ENCODE data around the gene ING5.

The ING5 gene

DNA sequence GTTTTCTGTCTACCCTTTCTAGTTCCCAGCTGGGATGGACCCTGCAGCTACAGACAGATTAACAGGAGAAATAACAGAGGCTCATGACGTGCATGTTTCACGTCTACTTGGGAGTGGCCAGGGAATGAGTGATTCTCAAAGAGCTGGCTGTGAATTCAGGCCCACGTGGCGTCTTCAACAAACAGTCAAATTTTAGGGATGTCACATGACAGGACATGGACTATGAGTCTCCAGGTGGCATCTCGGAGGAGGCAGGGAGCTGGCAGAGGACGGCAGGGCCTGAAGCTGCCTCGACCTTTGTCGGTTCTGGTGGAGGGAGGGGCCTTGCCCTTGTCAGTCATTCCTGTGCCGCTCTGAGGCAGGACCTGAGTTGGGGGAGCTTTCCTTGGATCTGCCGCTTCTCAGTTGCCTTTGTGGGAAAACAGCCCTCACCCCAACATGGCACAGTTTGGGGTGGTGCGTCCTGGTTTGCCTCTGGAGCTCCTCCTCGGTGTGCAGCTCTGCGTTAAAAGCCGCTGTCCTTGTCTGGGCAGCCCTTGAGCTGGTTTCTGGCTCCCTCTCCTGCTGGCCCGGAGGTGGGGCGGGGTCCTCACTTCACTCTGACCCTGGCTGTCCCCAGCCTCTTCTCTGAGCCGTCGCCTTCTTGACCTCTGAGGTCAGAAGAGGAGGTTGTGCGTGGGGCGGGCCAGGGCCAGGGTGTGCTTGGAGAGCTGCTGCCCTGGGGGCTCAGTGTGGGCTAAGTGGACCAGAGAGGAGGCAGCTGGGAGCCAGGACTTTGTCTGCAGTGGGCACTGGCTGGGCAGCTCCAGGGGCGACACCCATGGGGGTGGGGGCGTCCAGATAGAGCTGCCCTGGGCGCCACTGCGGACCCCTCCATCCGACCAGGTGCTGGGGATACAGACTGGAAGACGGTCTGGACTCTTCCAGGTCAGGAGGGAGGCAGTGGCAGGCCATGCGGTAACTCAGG lies 62.7 kb downstream of the ING5 start:
- no peak for DNase-seq

DNA sequence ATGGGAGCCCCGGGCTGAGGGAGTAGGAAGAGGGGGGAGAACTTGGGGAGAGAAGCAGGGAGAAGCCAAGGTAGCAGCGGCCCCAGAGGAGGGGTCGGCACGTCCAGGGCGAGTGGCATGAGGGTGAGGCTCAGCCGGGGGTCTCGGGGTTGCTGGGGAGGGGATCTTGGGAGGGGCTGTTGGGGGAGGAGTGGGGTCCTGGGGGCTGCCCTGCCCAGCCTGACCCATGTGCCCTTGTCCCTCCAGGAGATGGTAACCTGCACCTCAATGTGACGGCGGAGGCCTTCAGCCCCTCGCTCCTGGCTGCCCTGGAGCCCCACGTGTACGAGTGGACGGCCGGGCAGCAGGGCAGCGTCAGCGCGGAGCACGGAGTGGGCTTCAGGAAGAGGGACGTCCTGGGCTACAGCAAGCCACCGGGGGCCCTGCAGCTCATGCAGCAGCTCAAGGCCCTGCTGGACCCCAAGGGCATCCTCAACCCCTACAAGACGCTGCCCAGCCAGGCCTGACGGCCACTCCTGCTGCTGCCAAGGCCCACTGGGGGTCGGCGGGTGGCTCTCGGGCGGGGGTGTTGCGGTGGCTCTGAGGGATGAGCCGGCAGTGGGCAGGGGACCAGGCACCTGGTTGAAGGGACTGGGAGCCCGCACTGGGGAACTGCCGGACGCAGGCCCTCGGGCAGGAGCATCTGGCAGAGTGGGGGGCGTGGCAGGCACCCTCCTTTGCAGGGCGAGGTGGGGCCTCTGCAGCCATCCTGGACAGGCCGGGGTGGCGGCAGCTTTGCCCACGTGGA lies 65.8 kb downstream of the ING5 start:
- no peak for DNase-seq

DNA sequence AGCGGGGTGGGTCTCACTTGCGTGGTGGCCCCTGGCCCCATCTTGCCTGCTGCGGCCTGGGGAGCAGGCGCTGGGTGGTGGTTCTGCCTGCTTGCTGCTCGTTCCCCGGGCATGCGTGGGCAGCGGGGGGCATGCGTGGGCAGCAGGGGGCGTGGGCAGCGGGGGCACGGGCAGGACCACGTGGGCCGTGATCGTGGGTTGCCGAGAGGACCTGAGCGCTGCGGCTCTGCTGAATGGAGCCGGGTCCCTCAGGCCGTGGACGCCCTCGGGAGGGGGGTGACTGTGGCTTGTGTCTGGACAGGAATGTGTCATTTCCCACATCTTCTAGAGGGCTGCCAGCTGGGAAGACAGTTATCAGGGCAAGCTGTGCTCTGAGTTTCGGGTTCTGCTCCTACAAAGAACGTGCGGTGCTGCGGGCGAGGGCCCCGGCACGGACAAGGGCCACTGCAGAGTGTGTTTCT lies 66.4 kb downstream of the ING5 start:
- no peak for DNase-seq

DNA sequence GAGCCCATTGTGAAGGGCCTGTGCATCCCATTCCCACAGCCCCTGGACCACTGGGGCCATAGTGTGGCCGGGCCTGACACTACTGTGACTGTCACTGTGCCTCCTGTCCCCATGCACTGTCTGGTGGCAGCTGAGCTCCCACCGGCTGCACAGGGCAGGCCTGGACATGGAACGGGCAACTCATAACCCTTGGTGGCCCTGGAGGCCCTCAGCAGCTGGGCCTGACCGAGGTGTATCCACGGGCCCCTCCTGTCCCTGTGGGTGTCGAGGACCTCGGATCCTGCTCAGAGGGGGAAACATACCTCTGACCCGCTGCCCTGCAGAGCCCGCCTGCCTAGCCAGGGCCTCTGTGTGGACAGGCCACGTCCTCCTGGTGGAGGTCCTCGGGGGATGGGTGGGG lies 67.0 kb downstream of the ING5 start:
- no peak for DNase-seq

DNA sequence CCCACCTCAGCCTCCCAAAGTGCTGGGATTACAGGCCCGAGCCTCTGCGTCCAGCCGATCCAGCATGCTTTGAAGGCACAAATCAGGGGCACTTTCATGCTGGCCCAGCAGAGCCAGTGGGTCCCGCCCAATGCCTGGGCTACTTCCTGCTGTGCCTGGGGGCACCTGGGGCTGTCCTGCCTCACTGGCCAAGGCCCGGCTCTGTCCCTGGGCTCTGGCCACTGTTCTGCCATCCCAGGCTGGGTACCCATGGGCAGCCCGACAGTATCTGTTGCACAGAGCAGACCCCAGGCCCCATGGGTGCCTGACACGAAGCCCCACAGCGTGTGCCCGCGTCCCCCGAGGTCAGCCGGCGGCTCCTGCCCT lies 68.0 kb downstream of the ING5 start:
- no peak for DNase-seq

DNA sequence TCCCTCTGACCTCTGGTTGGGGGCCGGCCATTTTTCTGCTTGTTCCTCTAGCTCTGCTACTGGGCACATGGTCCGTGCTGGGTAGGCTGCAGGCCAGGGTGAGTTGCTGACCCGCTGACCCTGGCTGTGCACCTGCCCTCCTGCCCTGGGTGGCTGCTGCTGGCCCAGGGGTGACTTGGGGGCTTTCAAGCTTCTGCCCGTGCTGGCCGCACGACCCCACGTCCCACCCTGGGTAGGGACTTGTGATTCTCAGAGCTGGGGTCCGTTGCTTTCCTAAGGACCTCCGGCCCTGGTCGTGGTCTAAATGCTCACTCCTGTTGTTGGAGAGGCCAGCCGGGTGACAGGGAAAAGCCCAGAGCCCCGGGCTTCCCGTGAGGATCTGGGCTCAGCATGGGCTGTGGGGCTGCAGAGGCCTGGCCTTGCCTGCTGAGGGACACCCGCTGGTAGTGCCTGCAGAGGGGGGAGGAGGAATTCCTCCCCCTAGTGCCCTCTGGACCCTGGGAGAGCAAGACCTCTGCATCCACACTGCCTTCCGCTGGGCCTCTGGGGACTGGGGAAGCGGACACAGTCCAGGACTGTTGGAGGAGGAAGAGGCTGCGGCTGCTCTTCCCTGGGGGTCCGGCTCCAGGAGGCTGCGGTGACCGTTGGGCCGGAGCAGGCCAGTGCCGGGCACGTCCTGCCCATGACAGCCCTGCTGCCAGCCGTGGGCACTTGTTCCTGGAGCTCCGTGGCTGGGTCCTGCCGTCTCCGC lies 68.5 kb downstream of the ING5 start:
- no peak for DNase-seq

DNA sequence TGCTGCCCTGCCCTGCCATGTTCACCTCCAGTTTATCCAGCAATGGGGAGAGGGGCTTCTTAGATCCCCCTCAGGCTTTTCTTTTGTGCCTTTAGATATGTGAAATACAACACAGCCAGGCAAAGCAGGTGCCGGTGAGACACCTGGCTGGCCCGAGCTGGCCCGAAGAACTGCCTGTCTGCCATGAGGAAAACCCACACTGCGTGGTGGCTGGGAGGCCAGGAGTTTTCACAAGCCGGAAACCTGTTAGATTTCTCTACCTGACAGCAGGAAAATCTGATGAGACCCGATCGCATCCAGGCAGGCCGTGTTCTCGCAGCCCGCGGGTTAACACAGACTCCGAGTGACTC lies 69.1 kb downstream of the ING5 start:
- DNase-seq: no peak

DNA sequence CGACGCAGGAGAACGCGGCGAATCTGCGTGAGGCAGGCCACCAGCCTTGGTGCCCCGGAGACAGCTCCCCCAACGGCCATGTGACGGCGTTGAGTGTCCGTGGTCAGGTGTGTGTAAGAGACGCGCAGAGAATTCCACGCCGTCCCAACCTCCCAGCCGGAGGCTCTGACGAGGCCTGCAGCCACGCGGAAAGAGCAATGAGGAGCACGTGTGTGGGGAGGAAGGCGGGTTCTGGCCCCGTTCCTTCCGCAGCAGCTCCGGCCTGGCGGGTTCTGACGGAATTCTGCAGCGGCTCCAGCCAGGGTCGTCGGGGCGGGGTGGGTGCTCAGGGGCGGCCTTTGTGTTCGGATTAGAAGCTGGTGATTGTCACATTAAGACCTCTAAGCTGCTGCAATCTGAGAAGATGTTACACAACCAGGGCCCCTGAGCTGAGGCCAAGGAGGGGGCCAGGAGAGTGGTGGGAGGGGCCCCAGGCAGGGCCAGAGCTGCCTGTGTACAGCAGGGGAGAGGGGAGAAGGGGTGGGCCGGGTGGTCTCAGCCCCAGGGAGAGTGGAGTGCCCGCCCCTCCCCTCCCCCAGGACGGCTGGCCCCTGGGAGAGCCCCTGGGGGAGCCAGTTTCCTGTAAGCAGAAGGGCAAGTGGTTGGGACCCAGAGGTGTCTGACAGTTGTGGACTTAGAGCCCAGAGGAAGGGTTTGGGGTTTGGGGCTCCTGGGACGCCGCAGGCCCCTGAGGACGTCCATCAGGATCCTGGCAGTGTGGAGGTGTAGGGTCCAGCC lies 69.6 kb downstream of the ING5 start:
- no peak for DNase-seq

DNA sequence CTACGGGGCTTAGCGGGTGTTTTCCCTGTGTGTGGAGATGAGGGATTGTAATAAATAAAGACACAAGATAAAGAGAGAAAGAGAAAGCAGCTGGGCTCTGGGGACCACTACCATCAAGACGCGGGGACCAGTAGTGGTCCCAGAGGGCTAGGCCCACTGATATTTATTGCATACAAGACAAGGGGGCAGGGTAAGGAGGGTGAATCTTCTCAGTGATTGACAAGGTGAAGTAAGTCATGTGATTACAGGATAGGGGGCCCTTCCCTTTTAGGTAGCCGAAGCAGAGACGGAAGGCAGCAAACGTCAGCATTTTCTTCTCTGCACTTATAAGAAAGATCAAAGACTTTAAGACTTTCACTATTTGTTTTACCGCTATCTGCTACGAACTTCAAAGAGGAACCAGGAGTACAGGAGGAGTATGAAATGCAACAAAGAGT lies 70.2 kb downstream of the ING5 start:
- DNase-seq: no peak

DNA sequence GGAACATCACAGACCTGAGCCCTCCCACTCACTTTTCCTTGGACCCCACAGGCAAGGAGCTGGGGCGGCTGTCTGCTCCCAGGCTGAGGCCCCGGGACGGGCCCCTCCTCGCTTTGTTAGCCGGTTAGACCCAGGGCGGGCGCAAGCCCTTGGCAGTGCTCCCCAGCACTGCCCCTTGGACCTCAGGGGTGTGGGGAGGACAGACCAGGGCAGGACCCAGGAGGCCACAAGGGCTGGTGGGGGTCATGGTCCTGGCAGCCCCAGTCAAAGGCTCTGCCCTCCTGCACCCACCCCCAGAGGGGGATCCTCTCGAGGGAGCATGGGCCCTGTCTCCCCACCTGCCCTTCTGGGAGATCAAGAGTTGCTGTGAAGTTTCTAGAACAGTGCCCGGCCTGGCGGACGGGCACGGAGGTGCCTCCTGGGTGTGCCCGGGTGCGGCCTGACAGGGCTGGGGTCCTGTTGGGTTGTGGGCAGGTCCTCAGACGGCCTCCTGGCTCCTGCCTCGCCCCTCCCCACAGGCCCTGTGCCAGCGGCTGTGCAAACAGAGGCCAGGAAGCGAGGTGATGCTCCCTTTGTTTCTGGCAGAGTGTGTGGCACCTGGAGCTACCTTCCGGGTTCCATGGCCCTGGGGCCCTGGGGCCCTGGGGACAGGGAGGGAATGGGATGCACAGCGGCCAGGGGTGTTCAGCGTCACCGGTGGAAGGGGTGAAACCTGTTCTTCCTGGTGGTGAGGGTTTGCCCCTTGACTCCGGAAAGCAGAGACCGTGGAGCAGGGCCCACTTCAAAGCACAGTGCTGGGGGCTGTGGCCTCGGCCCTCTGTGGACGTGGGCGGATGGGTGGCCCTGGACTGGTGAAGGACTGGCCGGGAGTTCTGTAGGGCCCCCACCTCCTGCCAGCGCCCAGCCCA lies 71.9 kb downstream of the ING5 start:
- no peak for DNase-seq

DNA sequence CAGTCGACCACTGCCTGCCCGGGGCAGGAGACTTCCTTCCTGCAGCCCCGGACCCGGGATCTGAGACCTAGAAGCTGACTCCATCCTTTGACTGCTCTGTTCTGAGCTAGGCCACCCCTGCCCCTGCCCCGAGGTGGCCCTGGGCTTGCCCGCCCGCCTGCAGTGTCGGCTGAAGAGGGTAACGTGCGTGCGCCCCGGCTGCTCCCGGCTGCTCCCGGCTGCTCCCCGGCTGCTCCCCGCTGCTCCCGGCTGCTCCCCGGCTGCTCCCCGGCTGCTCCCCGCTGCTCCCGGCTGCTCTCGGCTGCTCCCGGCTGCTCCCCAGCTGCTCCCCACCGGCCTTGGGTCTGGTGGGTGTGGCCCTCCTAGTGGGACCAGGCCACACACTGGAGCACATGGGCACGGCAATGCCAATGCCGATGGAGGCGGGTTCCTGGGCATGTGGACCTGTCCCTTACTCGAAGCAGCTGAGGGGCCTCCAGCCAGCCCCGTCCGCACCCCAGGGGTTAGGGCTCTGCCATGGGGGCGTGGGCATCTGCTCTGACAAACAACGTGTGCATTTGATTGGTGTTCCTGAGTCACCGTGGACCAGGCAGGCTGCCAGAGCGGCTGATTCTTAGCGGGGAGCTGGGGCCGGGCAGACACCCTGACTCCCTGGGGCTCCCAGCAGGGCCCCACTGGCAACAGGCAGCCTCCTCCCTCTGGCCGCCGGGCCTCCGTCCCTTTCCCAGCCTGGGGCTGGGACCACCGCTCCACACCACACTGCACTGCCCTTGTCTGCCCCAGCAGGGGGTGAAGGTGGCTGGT lies 72.8 kb downstream of the ING5 start:
- DNase-seq: no peak

DNA sequence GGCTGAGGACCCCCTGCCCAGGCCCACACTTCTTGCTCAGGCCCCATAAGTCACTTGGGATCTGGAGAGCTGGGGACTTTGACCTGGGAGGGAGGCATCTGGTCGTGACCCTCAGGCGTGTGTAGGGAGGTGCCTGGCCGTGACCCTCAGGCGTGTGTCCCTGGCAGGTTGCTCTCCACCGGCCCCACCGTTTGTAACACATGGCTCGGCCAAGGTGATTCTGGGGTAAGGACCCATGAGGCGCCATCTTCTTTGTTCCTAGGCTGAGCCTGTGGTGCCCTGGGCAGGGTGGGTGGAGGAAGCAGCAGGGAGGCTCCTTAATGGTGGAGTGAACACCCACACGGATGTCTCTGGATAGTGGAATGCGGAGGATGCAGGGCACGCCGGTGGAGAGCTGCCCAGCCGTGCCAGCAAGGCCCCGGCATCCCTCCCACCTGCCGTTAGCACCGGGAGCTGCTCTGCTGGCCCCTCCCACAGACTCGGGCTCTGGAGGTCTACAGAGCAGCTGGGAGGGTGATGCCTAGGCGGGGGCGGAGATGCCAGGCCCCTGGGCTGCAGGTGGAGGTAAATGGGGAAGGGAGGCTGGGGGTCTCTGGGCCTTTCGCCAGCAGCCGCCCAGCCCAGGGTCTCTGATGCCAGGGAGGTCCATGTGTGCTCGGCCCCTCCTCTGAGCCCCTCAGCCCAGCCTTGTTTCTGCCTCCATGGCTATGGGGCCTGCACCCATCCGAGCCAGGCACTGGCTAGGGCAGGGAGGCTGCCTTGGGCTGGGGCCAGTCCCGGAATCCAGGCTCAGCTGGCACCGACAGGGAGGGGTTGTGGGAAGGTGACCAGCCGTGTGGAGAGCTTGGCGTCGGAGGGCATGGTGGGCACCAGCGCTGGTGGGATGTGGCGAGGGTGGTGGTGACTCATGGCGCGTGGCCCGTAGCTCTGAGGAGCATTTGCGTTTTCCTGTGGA lies 73.7 kb downstream of the ING5 start:
- DNase-seq: no peak

DNA sequence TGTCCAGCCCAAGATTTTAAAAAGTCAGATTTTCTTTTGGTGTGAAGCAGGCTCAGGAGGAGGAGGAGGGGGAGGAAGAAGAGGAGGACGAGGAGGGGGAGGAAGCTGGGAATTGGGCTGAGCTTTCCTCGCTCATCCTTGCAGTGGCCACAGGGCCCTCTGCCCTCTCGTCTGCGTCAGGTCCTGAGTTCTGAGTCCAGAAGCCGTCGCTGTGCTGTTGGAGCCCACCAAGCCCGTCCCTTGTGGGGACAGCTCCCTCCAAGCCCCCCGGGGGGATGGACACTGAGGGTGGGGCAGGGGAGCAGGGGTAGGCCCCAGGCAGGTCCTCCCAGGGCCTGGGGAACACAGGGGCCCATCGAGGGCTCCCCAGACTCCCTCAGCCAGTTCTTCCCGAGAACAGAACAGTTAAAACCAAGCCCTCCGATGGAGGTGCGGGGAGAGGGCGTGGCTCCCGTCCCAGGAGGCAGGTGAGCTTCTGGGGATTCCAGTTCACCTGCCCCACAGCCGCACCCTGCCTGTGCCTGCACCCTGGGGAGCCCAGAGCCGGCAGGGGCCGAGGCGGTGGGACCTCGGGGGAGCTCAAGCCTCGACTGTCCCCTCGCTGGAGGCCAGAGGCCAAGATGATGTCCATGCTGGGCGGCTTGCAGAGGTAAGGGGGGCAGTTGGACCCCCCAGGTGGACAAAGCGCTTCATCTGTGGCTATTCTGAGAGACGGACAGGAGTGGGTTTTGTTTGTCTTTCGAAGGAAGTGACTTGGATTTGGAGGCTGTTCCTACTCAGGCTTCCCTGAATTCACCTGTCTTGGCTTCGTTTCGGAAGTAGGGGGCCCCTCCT lies 74.7 kb downstream of the ING5 start, which contains the start of gene GAL3ST2:
Gene GAL3ST2 (plus strand): TSS at position 487 of the 834 bp plus-strand sequence. CDS start 134 bp downstream, at position 621.
- DNase-seq: no peak

DNA sequence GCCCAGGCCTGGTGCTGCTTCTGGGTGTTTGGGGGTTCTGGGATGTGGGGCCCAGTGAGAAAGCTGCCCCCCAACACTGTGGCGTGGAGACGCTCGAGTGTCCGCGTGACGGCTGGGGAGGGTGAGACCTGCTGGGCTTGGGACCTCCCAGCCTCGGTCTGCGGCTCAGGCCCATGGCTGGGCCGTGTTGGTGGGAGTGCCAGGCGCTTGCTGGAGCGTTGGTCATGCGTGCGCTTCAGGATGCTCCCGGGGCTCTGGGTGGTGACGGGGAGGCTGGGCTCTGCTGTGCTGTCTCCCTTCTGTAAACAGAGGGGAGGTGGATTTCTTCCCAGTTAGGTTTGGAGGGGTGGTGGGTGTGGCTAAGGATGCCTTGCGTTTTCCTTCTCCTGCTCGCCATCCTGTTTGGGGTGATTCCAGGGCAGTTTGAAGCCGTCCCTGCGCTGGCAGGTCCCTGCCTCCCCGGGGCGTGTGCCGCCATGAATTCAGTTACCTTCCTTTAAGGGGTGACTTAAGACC lies 75.4 kb downstream of the ING5 start:
- DNase-seq: no peak

DNA sequence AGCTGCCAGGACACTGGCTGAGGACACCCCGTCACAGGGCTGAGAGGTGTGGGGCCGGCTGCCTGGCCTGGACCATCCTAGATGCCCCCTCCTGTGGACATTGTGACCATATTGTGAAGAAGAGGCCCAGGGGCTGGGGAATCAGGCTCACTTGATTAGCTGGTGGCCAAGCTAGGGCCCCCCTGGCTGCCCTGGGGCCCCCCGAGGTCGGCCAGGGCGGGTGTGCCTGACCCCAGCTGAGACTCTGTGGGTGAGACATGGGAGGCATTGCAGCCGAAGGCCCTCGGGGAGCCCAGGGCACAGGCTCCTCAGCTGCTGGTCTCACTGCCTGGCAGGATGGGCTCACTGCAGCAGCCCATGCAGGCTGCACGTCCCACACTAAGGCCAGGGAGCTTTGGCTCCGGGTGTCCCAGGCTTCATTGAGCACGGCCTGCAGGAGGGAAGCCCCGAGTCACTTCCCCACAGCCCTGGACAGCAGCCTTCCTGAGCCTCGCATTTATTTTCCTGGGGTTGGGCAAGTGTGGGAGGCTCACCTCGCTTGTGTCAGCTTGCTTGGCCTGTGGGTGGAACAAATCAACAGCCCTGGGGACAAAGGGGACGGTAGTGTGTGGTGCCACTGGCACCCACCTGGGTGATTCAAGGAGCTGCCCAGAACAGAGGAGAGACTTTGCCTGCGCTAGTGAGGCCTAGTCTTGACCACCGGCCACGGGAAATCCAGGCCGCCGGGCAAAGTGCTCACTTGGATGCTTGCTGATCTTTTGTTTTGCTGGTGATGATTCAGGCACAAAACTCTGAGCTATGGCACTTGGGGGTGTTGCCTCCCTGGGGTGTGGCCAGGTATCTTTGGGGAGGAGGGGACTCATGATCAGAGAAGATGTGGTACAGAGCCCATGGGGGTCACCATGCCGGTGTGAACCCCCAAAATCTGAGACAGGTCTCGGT lies 76.1 kb downstream of the ING5 start:
- no peak for DNase-seq

Measured in cortex of kidney (tissue), 1 donor.